ENCODE results near the gene ALDH18A1.

DNA sequence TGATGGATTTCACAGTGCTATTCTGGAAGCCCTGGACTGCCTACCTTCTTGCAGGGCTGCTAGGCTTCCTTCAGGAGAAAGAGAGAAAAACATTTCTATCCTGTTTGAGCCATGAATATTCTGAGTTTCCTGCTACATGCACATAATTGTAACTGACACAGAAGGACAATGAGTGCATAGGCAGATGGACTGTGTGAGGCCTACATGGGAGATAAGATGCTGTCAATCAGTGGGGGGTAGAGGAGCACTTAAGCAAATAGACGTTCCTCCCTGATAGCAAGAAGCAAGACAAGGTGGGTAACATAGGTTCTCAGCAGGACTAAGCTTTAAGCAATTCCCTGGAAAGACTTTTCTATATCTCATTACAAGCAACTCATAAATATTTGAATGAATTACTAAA, 11.6 kb downstream of the ALDH18A1 start:
- TF ChIP-seq CTCF (optimal IDR thresholded peaks at IDR 0.05 in 1 of 3, IDR thresholded peaks at IDR 0.05 in 1 of 3, conservative IDR thresholded peaks at IDR 0.05 in 1 of 3; ENCODE audit: extremely low read depth in 1 of 3, insufficient read depth in 2 of 3, low read length in 3 of 3), result no peak
- TF ChIP-seq EZH2 (IDR thresholded peaks at IDR 0.05; ENCODE audit: low read length), result no peak
